Kidney tubule cell (primary cell): ENCODE measurements around the gene SLCO3A1.
A peak's percentile ranks its signal among the peaks of the same experiment; 100 is the strongest.
"Not testable (repeated sequence)": the region's sequence is repeated elsewhere in the genome, so short reads cannot be mapped to it uniquely, and the experiment has no call there.

ENCODE experiments used
- DNase-seq: peaks from one replicate; pipeline ENCODE4 v3.0.0-alpha.2; 2018; ENCODE audit warnings: low spot score

SLCO3A1 gene

DNA sequence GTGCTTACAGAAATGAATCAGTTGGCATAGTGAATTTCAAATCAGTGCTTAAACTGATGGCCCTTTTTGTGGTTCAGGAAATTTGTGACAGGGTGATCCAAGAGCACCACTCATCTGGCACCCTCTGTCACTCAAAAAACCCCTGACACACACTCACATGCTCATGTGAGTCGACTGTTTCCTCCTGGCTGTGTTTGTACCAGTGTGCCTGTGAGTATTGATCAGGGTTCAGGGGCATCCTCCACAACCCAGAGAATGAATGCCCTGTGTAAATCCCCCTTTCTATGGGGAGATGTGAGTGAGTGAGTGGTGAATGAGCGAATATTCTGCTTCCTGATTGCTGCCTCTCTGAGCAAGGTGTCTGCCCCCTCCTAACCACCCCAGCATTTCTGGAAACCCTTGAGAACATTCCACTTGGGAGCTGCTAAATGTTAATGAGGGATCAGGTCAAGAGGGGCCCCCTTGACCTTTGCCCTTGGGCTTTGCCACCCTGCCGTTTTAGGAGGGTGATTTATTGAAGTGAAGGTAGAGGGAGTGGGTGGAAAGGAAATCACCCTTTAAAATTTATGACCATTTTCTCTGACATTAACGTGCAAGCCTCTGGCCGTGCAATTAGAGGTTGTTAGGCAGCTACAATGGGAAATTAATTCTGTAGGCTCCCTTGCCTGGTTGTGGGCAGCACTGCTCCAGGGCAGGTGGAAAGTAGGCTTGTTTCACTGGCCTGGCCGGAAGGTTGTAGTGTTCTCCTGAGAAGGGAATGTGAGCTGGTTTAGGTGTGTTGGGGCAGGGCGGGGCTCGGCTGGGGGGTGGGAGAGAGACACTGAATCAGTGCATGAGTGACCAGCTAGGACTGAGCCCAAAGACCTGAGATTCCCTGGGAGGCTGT lies 87.2 kb downstream of the SLCO3A1 start:
- peak; percentile 75 for DNase-seq

DNA sequence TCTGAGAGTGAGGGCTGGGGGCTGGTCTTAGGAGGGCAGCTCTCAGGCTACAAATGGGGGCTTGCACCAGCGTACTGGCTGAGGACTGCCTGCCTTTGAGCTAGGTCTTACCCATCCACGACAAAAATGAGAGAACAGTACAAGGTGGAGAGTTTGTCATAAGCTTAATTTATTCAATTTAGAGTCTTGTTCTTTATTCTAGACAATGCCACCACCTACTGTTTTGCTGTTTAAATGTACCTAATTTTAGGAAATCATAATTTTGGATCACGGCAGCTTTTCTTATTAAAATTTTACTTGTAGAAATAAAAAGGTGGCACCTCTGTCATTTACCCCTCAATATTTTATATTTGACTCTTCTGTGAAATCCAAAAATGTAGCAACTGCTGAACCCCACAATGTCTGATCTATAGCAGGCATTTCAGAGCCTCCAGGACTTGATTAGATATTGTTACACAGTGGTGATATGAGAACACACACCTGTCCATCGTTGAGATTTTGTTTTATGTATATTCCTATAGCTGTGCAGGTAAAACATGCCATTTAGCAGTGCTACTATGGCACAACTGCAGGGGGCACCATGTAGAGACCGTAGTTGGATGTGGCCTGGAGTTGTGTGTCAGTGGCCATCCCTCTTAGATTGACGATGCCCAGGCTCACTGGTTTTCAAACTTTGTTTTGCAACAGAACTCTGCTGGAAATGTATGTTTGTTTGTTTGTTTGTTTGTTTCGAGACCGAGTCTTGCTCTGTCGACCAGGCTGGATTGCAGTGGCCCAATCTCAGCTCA lies 88.6 kb downstream of the SLCO3A1 start:
- DNase-seq: peak; percentile 34

DNA sequence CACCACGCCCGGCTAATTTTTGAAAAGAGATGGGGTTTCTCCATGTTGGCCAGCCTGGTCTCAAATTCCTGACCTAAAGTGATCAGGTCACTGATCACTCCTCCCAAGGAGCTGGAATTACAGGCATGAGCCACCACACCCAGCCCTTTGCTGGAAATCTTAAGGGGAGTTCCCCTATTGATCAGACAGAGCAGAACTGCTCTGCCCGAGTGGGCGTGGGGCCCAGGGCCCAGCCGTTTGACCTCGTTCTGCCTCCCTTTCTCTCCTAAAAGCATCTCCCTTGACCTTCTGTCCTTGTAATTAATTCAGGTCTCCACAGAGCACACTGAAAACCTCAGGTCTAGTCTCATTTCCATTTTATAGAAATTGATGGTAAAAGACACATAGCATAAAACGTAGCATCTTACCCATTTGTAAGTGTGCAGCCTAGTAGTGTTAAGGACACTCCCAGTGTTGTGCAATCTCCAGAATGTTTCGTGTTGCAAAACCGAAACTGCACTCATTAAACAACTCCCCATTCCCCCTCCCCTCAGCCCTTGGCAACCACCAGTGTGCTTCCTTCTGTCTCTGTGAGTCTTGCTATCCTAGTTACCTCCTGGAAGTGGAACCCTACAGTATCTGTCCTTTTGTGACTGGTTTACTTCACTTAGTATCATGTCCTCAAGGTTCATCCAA lies 89.3 kb downstream of the SLCO3A1 start:
- DNase-seq: peak; percentile 92

DNA sequence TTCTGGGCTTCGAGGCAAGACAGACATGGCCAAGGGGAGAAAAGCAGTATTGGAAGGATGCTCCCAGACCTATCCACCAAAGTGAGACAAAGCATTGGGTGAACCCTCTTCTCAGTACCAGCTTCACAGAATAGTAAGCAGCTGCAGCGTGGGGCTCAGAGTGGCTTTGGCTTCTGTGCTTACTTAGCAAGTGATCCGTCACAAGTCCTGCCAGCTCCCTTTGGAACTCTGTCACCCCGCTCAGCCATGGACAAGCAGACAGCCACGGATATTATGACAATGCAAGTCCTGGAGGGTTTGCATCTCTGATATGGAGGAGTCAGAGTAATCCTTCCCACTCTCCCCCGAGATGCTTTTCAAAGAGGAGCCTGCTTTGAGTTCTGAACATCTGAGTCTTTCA lies 90.8 kb downstream of the SLCO3A1 start:
- DNase-seq: no peak

DNA sequence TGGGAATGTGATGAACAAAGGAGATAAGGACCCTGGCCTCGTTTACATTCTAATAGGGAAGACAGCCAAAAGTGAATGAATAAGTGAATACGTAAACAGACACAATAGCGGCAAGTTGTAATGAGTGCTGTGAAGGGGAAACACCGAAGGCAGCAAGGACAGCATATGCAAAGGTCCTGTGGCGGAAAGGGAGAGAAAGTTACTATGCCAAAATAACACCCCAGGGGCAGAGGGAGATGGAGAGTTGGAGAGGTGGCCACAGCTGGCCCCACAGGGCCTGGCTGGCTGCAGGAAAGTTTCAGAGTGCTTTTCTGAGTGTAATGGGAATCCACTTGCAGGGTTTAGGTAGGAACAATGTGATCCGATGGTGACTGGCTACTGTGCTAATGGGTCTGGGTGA lies 91.9 kb downstream of the SLCO3A1 start:
- no peak for DNase-seq

DNA sequence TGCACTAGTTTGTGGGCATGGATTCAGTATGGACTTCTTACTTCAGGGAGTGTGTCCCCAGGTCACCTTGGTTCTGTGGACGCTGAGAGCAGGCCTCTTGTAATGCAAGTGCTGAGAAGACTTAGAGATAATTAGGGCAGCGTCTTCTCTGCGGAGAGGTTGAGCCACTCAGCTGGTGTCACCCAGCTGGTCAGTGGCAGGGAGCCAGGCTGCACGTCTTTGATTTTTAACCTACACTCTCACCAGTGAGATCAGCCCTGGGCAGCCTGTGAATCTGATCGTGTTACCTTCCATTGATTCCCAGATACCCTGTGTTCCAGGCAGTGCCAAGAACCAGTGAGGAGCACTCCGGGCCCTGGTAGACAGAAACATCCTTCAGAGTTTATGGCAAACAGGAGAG lies 92.6 kb downstream of the SLCO3A1 start:
- DNase-seq: no peak

DNA sequence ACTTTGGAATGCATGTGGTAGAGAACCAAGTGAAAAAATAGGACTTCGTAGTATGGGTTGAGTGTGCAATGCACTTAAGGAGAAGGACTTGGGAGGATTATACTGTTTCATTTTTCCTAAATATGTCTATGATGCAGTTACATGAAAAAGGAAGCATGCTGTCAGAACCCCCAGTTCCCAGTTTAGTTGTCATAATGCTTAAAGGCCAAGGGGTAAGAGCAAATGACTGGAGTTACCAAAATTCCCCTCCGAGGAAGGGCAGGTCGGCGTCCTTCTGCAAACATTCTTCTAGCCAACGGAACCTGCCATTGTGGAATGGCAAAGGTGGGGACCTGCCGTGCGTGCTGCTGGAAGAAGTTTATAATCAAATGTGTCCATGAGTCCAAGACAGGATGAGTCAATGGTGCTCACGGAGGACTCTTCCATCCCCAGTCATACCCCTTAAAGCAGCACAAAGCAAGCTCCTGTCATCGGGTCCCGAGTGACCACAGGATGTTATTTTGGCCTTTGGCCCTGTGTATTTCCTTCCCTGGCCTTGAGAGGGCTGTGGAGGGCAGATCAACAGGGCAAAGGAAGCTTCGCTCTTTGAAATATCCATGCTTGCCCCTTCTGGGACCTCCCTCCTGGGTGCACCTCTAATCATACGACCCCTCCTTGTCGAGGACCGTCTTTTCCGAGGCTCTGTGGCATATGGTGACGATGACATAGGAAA lies 93.2 kb downstream of the SLCO3A1 start:
- peak; percentile 37 for DNase-seq

DNA sequence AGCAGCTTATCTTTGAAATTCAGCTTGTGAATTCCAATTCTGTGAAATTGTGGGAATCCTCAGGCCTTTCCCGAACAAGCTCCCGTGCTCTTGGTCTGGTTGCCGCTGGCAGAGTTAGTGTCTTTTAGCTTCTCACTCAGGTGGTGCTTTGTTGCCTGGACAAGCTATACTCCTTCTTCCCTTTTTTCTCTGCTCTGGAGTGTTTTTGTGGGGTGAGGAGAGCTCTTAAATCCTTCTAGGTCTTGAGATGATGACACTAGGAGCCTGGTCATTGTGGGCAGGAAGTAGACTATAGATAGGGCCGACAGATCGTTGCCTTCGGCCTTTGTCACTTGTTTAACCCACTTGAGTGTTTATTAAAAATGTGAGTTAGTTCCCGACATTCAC lies 93.8 kb downstream of the SLCO3A1 start:
- DNase-seq: no peak

DNA sequence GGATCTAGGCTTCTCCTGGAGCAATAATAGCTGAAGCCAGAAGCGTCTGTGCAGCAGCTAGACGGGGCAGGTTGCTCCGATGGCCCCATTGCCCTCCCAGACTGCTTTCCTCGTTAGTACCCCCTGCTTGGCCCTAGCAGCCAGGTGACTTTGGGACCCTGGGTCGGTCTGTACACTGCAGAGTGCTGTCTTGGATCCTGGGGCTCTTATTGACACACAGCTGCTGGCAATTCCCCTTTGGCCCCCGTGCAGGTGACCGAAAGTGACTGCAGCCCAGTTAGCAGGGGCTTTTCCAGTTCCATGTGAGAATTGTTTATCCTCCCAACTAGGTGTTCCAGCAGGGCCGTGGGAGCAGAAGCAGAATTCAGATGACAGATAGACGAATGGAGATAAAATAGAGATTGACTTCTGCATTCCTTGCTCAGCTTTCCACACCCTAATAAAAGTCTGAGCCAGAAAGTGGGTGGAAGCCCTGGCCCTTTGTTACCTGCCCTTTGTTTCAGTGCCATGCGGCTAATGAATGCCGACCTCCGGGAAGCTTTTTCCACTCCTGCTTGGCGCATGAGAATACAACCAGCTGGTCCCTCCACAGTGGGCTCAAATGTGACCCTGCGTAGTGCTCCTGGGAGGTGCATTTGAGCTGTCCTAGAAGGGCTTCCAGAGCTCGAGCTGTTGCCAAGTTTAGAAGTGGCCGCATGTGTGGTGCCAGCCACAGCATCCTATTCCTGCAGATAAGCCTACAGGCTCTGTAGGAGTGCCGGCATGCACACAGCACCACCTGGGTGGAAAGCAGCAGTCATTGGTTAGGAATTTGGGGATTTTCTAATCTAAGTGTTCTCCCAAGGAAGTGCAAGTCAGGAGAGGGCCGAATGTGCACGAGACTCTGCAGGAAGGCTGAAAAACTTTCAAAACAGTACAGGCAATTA lies 94.4 kb downstream of the SLCO3A1 start:
- peak; percentile 94 for DNase-seq

DNA sequence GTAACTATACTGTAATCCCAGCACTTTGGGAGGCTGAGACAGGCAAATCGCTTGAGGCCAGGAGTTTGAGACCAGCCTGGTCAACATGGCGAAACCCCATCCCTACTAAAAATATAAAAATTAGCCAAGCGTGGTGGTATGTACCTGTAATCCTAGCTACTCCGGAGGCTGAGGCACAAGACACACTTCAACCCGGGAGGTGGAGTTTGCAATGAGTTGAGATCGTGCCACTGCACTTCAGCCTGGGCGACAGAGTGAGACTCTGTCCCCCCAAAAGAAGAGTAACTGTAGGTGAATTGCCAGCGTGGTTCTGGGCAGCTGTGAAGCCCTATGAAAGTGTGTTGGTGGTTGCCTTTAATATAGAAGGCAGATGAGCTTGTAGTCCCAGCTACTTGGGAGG lies 95.9 kb downstream of the SLCO3A1 start:
- no peak for DNase-seq

DNA sequence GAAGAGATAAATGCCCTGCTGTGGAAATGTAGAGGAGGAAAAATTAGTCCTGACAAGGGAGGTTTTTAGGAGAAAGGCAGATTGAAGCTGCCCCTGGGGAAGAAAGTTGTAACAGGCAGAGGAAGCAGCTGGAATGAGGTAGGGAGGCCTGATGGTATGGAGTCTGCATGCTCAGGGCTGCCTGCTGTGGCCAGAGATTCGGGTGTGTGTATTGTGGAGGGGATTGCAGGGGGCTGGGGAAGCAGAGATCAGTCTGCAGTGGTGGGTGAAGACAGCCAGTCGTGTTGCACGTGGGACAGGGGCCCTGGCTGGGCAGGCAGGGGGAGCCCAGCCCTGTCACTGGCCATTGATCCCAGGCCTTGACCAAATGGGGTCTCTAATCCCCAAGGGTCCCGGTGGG lies 96.5 kb downstream of the SLCO3A1 start:
- no peak for DNase-seq

DNA sequence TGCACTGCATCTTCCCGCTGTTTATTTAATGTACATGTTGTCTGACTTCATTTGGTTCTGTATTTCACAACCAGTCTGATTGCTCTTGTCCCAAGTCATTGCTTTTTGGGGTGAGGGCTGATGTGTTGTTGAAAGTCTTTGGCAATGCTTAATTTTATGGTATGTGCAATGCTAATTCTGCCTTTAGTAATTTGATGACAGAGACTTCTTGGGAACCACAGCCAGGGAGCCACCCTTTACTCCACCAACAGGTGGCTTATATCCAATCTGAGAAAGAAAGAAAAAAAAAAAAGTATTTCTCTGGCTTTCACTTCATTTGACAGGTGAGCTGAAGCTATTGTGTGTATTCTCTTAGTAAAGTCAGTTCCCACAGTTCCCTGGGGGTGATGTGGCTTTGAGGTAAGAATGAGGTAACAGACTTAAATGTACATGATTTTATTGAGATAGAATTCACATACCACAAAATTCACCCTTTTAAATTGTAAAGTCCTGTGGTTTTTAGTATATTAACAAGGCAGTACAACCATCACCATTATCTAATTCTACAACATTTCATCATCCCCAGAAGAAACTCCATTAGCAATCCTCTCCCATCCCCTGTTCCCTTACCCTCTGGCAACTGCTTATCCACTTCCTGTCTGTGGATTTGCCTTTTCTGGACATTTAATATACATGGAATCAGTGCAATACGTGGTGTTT lies 97.3 kb downstream of the SLCO3A1 start:
- no peak for DNase-seq

DNA sequence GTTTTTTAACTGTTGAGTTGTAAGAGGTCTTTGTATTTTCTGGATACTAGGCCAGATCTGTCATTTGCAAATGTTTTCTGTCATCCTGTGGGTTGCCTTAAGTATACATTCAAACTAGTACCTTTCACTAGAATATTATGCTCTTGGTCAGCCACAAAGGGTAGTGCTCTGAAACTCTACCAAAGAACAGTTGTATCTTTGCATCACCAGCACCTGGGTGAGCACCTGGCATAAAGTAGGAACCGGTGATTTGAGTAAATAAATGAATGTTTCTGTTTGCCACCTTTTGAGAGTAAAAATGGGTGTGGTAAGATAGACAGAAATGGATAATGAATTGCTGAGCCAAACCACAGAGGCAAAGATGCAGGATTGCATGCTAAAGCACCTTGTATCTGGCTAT lies 98.7 kb downstream of the SLCO3A1 start:
- no peak for DNase-seq

DNA sequence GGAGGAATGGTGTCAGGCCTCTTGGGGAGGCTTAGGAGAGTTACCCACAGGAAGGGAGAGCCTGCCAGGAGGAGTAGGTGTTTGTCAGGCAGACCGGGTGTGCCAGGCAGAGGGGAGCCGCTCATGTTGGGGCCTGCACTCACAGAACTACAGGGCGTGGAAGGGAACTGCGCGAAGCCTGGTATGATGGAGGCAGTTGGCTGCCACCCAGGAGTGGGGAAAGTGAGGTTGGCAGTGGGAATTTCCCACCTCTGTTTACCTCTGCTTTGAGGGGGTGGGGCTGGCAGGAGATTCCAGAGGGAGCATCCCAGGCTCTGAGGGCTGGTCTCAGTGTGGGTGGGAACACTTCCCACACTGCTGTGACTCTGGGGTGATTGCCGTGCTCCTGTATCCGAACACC lies 99.9 kb downstream of the SLCO3A1 start:
- DNase-seq: peak; percentile 70

DNA sequence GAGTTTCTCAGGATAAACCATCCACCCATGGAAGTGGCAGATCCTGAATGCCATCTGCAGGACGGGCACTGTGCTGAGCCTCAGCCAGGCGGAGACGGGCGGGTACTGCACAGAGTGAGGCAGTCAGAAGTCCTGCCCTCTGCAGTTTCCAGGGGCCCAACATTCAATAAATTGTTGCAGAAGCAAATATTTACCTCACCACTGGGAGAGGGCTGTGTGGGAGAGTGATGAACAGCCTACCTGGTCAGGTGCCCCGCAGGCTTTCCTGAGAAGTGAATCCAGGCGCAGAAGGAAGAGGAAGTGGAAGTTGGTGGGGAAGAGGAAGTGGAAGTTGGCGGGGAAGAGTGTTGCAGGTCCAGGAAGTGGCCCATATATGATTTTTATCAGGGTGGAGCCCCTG lies 100.8 kb downstream of the SLCO3A1 start:
- no peak for DNase-seq

DNA sequence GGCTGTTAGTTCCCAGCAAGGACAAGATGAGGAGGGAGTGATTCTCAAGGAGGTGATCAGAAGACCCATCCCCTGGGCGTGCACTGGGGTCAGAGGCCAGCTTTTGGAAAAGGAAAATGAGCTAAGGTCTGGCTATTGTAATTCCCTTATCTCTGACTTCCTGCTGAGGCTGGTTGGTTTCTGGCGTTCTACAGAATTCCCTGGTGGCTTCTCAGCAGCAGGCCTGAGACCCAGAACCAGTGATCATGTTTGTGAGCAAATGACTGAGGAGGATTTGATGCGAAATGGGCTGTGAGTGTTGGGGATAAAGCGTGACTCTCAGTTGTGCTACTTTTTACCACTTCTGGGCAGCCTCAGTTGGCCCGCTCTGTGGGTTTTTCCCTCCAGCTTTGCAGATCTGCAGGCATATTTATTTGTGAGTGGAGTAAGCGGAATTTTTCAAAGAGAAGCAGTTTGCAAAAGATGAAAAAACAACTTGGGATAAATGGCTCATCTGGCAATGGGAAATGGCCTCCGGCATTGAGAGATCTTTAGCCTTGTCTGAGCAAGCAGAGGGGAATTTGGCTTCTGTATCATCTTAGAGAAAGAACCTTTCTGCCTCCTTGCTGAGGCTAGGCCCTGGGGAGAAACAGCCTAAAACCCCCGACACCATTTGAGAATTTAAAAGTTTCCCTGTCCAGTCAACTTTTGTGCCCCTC lies 102.7 kb downstream of the SLCO3A1 start:
- no peak for DNase-seq

DNA sequence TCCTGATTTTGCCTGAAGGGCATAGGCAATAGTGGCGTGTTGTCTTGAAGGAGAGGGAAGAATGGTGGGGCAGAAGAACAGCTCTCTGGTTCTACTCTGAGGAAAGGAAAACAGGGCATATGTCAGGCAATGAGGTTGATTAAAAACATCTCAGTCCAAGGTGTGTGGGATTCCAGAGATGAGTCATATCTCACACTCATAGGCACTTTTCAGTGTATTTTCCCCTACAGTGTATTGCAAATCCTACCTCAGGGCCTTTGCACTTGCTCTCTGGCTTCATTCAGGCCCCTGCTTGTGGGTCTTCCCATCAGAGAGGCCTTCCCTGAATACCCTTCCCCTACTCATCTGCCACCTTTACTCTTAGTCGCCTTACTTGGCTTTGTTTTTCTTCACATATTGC lies 107.8 kb downstream of the SLCO3A1 start:
- peak; percentile 51 for DNase-seq

DNA sequence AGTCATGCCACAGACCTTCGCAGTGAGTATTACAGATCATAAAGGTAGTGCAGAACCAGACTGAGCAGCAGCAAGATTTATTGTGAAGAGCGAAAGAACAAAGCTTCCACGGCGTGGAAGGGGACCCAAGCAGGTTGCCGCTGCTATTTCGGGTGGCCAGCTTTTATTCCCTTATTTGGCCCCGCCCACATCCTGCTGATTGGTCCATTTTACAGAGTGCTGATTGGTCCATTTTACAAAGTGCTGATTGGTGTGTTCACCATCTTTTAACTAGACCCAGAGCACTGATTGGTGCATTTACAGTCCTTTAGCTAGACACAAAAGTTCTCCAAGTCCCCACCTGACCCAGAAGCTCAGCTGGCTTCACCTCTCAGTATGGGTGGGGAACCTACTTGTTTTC lies 110.2 kb downstream of the SLCO3A1 start:
- DNase-seq: not testable (repeated sequence)

DNA sequence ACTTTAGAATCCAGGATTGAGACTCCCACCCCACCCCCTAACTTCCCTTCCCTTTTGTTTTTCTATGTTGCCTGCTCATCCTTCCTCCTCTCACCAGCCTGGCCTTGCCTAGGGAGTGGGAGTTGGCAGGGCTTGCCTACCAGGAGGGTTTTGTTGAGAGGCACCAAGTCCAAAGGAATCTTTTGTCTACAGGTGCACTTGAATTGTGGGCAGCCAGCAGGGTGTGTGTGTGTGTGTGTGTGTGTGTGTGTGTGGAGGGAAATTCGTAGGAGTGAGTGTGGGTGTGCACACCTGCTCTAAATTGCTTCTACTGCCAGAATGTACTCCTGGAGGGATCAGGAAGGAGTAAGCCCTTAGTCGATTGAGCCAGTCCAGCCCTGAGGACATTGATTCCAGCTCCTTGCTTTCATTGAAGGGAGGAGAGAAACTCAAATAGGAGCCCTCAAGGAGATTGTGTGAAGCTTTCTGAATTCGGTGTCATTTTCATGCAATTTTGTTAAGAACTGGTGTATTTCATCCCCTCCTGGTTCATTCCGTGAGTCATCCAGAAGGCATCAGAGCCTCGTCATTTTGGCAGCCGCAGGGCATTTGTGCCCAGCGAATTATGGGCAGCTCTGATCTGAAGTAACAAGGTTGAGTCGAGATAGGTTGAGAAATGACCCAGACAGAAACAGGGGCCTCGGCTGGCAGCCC lies 112.1 kb downstream of the SLCO3A1 start:
- DNase-seq: peak; percentile 90
